OCI-LY1 (cell line): ENCODE data around the gene NLRP4.
"Not testable (repeated sequence)": the region's sequence is repeated elsewhere in the genome, so short reads cannot be mapped to it uniquely, and the experiment has no call there.

ENCODE experiments used
- H2AFZ ChIP-seq: fragments of 200-600 bp; sonication (generic), shearing (Covaris generic); 2 replicates; pipeline ENCODE4 v1.6.0; 2014; ENCODE audit warnings: antibody characterized with exemption, mild to moderate bottlenecking, low read length
- H3F3A ChIP-seq: fragments of 200-600 bp; sonication (generic), shearing (Covaris generic); 2 replicates; pipeline ENCODE4 v1.6.0; 2014; ENCODE audit warnings: mild to moderate bottlenecking, antibody characterized with exemption, low read length, moderate library complexity; ENCODE audit not compliant: insufficient read depth
- H3K27ac ChIP-seq: fragments of 200-600 bp; sonication (generic); 2 replicates; pipeline ENCODE4 v1.5.1; 2014; ENCODE audit warnings: low read length, mixed run types, mild to moderate bottlenecking, low read depth; ENCODE audit not compliant: poor library complexity, severe bottlenecking
- H3K27me3 ChIP-seq: fragments of 200-600 bp; sonication (generic); 2 replicates; pipeline ENCODE4 v1.6.0; 2014; ENCODE audit warnings: antibody characterized with exemption, mild to moderate bottlenecking, low read length, moderate library complexity; ENCODE audit not compliant: insufficient read depth
- H3K36me3 ChIP-seq: fragments of 200-600 bp; sonication (generic); 2 replicates; pipeline ENCODE4 v1.6.1; 2014; ENCODE audit warnings: mild to moderate bottlenecking, antibody characterized with exemption, low read length, moderate library complexity, mixed read lengths; ENCODE audit not compliant: insufficient read depth
- H3K4me1 ChIP-seq: fragments of 200-600 bp; sonication (generic); 2 replicates; pipeline ENCODE4 v1.5.1; 2014; ENCODE audit warnings: mild to moderate bottlenecking, low read length, moderate library complexity; ENCODE audit not compliant: insufficient read depth, severe bottlenecking
- H3K4me2 ChIP-seq: fragments of 200-600 bp; sonication (generic), shearing (Covaris generic); 2 replicates; pipeline ENCODE4 v1.6.1; 2014; ENCODE audit warnings: low read length
- H3K4me3 ChIP-seq: fragments of 200-600 bp; sonication (generic); 2 replicates; pipeline ENCODE4 v1.5.1; 2014; ENCODE audit warnings: low read length, low read depth, mild to moderate bottlenecking, mixed read lengths; ENCODE audit not compliant: poor library complexity, severe bottlenecking
- H3K79me2 ChIP-seq: fragments of 200-600 bp; shearing (Covaris generic); 2 replicates; pipeline ENCODE4 v1.6.1; 2016; ENCODE audit warnings: mixed run types, low read length, mixed read lengths; ENCODE audit not compliant: insufficient read depth
- H3K9ac ChIP-seq: fragments of 200-600 bp; sonication (generic), shearing (Covaris generic); 2 replicates; pipeline ENCODE4 v1.6.1; 2014; ENCODE audit warnings: mild to moderate bottlenecking, low read length, mixed read lengths
- H3K9me2 ChIP-seq: fragments of 200-600 bp; sonication (generic), shearing (Covaris generic); 2 replicates; pipeline ENCODE4 v1.6.1; 2014; ENCODE audit warnings: low read depth, mild to moderate bottlenecking, low read length, mixed read lengths
- H3K9me3 ChIP-seq: fragments of 200-600 bp; shearing (Covaris generic); 2 replicates; pipeline ENCODE4 v1.6.1; 2014; ENCODE audit warnings: low read length, mixed read lengths
- H4K20me1 ChIP-seq: fragments of 200-600 bp; sonication (generic), shearing (Covaris generic); 2 replicates; pipeline ENCODE4 v1.6.0; 2016; ENCODE audit warnings: mild to moderate bottlenecking, low read length; ENCODE audit not compliant: insufficient read depth
- CTCF ChIP-seq: fragments of 200-600 bp; sonication (generic), shearing (Covaris generic); IDR thresholded peaks from 2 replicates; pipeline ENCODE4 v1.5.1; 2017; ENCODE audit warnings: mild to moderate bottlenecking, antibody characterized with exemption, low read length, moderate library complexity, mixed read lengths
- EZH2 ChIP-seq: fragments of 200-600 bp; sonication (generic), shearing (Covaris generic); IDR thresholded peaks from 2 replicates; pipeline ENCODE4 v1.8.0; 2017; ENCODE audit warnings: borderline replicate concordance, mixed run types, mild to moderate bottlenecking, antibody characterized with exemption, low read length, moderate library complexity, mixed read lengths

The NLRP4 gene

GRCh38 chr19:55927991-55928390 lies 91.7 kb downstream of the NLRP4 start:
- Histone ChIP-seq H3K4me1 (no peaks in the 10 kb centered on the region), H3K79me2 (no peaks in the 10 kb centered on the region), H3K4me3 (no peak overlapping the region), H3K9ac (no peak overlapping the region), H4K20me1 (no peaks in the 10 kb centered on the region), H3K36me3 (no peaks in the 10 kb centered on the region), H3K9me3 (no peaks in the 10 kb centered on the region), H3K27me3 (no peaks in the 10 kb centered on the region), H3K27ac (no peak overlapping the region), H3F3A (no peaks in the 10 kb centered on the region), H3K4me2 (no peak overlapping the region), H3K9me2 (no peaks in the 10 kb centered on the region), H2AFZ (no peak overlapping the region)
- TF ChIP-seq EZH2 (no peak), CTCF (no peak)

- H3K79me2 ChIP-seq, H4K20me1 ChIP-seq, H3K9ac ChIP-seq, H3K4me2 ChIP-seq, H3K4me3 ChIP-seq, H3K27ac ChIP-seq, H3K36me3 ChIP-seq, H2AFZ ChIP-seq, H3K4me1 ChIP-seq, H3F3A ChIP-seq, H3K27me3 ChIP-seq, H3K9me2 ChIP-seq, H3K9me3 ChIP-seq: not testable (repeated sequence)
Measured at GRCh38 chr19:55929258-55929657, 92.9 kb downstream of the NLRP4 start.

- Histone ChIP-seq H3K4me3 (no peak overlapping the region), H3K9me3 (no peaks in the 10 kb centered on the region), H3K9ac (no peak overlapping the region), H3K4me2 (no peak overlapping the region), H3K27ac (no peak overlapping the region), H3K36me3 (no peaks in the 10 kb centered on the region), H3K27me3 (no peaks in the 10 kb centered on the region), H3K79me2 (no peaks in the 10 kb centered on the region), H3K9me2 (no peaks in the 10 kb centered on the region), H3K4me1 (no peaks in the 10 kb centered on the region), H4K20me1 (no peaks in the 10 kb centered on the region), H3F3A (no peaks in the 10 kb centered on the region), H2AFZ (no peak overlapping the region)
- TF ChIP-seq CTCF (no peak), EZH2 (no peak)
Measured at GRCh38 chr19:55930996-55931515, 94.7 kb downstream of the NLRP4 start.
